ENCODE measurements around the gene LRP5. TPM values are rescaled to one million over a fixed set of nuclear protein-coding genes. Genes with fewer than 3 reads are reported as not detected.

The LRP5 gene
- total RNA-seq, 1 experiment from 2014 or later, result 48.8 TPM

GRCh38 chr11:68321293-68322051 lies 9.1 kb downstream of the LRP5 start (continued):
- TF ChIP-seq SP1 (CRISPR knock-in tag; conservative IDR thresholded peaks at IDR 0.05), result no peak
- TF ChIP-seq PRDM15 (CRISPR knock-in tag; IDR thresholded peaks at IDR 0.05), result no peak
- no peak for TF ChIP-seq ARID4B (CRISPR knock-in tag; IDR thresholded peaks at IDR 0.05; ENCODE audit: borderline replicate concordance)

- DNase-seq (ENCODE audit: low spot score) (no peak), ATAC-seq (no peak)
- Mint-ChIP-seq H3K4me3 (no peak overlapping the region), H3K27ac (no peak overlapping the region), H3K9me3 (peaks cover 7% of the 10 kb centered on the region), H3K36me3 (peaks cover 8% of the 10 kb centered on the region), H3K4me1 (peaks cover 29% of the 10 kb centered on the region), H3K27me3 (ENCODE audit: low read depth) (no peaks in the 10 kb centered on the region)
- ChIA-PET CTCF (interaction anchor here (1.1 to 1.8 kb wide), 4 partner anchors 11 to 113 kb away, joined by 3 to 11 read pairs (median 4); no protein-coding TSS in a partner anchor), POLR2A (no interaction called here)
- no peak for TF ChIP-seq E2F4 (CRISPR knock-in tag; IDR thresholded peaks at IDR 0.05; ENCODE audit: borderline replicate concordance, low read depth)
- no peak for TF ChIP-seq FOXJ3 (CRISPR knock-in tag; IDR thresholded peaks at IDR 0.05; ENCODE audit: borderline replicate concordance)
- TF ChIP-seq ZNF232 (CRISPR knock-in tag; IDR thresholded peaks at IDR 0.05), result no peak
Observed at GRCh38 chr11:68322052-68322430, 9.7 kb downstream of the LRP5 start.

- Mint-ChIP-seq H3K9me3 (peaks cover 7% of the 10 kb centered on the region), H3K4me1 (peaks cover 42% of the 10 kb centered on the region), H3K4me3 (no peak overlapping the region), H3K36me3 (peaks cover 8% of the 10 kb centered on the region), H3K27me3 (ENCODE audit: low read depth) (no peaks in the 10 kb centered on the region), H3K27ac (no peak overlapping the region; the same call in 1 of the 2 replicates)
- CTCF ChIA-PET, result interaction anchor here (0.8 to 3.4 kb wide), 4 partner anchors 9 to 28 kb away, joined by 3 to 29 read pairs (median 6); no protein-coding TSS in a partner anchor
- TF ChIP-seq PREB (CRISPR knock-in tag; IDR thresholded peaks at IDR 0.05; ENCODE audit: borderline replicate concordance), result no peak
- DNase-seq (ENCODE audit: low spot score), result no peak
- POLR2A ChIA-PET, result no interaction called here
- ATAC-seq, result no peak
Observed at GRCh38 chr11:68324241-68324640, 11.8 kb downstream of the LRP5 start.

Data from WTC11 (cell line).